WTC11 (cell line): ENCODE measurements around the gene PFN1. TPM values are rescaled to one million over a fixed set of nuclear protein-coding genes. Genes with fewer than 3 reads are reported as not detected.
A peak's percentile ranks its signal among the peaks of the same experiment; 100 is the strongest.

Source experiments
- ATAC-seq: fragments of 200-7000 bp; cut with Tn5 transposase; 2 replicates; pipeline ENCODE4 v1.10.0; 2021; ENCODE audit warnings: mild to moderate bottlenecking, moderate library complexity
- CTCF ChIA-PET: fragments of 300-600 bp; sonication (Branson Sonifier 250); formaldehyde crosslinking; loops from one replicate; lab custom pipeline; 2021; ENCODE audit warnings: antibody characterized with exemption; lab: Charles Lee
- POLR2A ChIA-PET: fragments of 350-600 bp; sonication (Branson Sonifier 250); formaldehyde crosslinking; loops from one replicate; lab custom pipeline; 2021; ENCODE audit warnings: antibody characterized with exemption; lab: Charles Lee
- DNase-seq: peaks from one replicate; pipeline ENCODE4 v3.0.0; 2021; ENCODE audit warnings: low spot score
- H3K27ac Mint-ChIP-seq: 2 replicates; pipeline ENCODE4 v1.8.0; 2021; ENCODE audit warnings: mixed read lengths
- H3K27me3 Mint-ChIP-seq: 2 replicates; pipeline ENCODE4 v1.8.0; 2021; ENCODE audit warnings: low read depth, mild to moderate bottlenecking, moderate library complexity, mixed read lengths
- H3K36me3 Mint-ChIP-seq: 2 replicates; pipeline ENCODE4 v1.8.0; 2021; ENCODE audit warnings: mixed read lengths
- H3K4me1 Mint-ChIP-seq: 2 replicates; pipeline ENCODE4 v1.8.0; 2022; ENCODE audit warnings: mixed read lengths
- H3K4me3 Mint-ChIP-seq: 2 replicates; pipeline ENCODE4 v1.8.0; 2021; ENCODE audit warnings: mild to moderate bottlenecking, moderate library complexity, mixed read lengths
- H3K9me3 Mint-ChIP-seq: 2 replicates; pipeline ENCODE4 v1.8.0; 2021; ENCODE audit warnings: mixed read lengths
- AR ChIP-seq: fragments of 250-450 bp; sonication (Bioruptor Pico); IDR thresholded peaks from 2 replicates; pipeline ENCODE4 v1.9.0; 2021; ENCODE audit warnings: mild to moderate bottlenecking
- ELF4 ChIP-seq: sonication (generic); formaldehyde crosslinking; IDR thresholded peaks from 2 replicates; pipeline ENCODE4 v1.8.1; 2022; ENCODE audit warnings: low read depth, mild to moderate bottlenecking, moderate library complexity, missing genetic modification reagents
- ESRRA ChIP-seq: sonication (generic); formaldehyde crosslinking; IDR thresholded peaks from 2 replicates; pipeline ENCODE4 v1.8.1; 2022; ENCODE audit warnings: mild to moderate bottlenecking, missing genetic modification reagents, borderline replicate concordance
- IRF2 ChIP-seq: sonication (generic); formaldehyde crosslinking; IDR thresholded peaks from 2 replicates; pipeline ENCODE4 v1.8.0; 2022; ENCODE audit warnings: low read depth, missing genetic modification reagents, borderline replicate concordance
- NFYB ChIP-seq: sonication (generic); formaldehyde crosslinking; conservative IDR thresholded peaks from 2 replicates; pipeline ENCODE4 v1.8.0; 2022; ENCODE audit warnings: low read depth, missing genetic modification reagents
- NR2C2 ChIP-seq: sonication (generic); formaldehyde crosslinking; IDR thresholded peaks from 2 replicates; pipeline ENCODE4 v1.8.0; 2022; ENCODE audit warnings: mild to moderate bottlenecking, missing genetic modification reagents
- SOX15 ChIP-seq: fragments of 250-450 bp; sonication (Bioruptor Pico); IDR thresholded peaks from 2 replicates; pipeline ENCODE4 v1.9.0; 2021; ENCODE audit warnings: mild to moderate bottlenecking
- ZBTB21 ChIP-seq: sonication (generic); formaldehyde crosslinking; IDR thresholded peaks from 2 replicates; pipeline ENCODE4 v1.8.1; 2023; ENCODE audit warnings: mild to moderate bottlenecking, missing genetic modification reagents, borderline replicate concordance
- ZNF232 ChIP-seq: sonication (generic); formaldehyde crosslinking; IDR thresholded peaks from 2 replicates; pipeline ENCODE4 v1.8.0; 2022; ENCODE audit warnings: mild to moderate bottlenecking, missing genetic modification reagents
- microRNA-seq: library from miRNA; unstranded; fragments of <30 nt; microRNA quantifications from one replicate; pipeline ENCODE4 v1.2.0, GENCODE V29; 2022; ENCODE audit warnings: borderline number of aligned reads
- total RNA-seq: library from RNA; stranded (reverse); gene quantifications from 3 replicates; pipeline ENCODE4 v1.2.3, GENCODE V29; 2021
- TF ChIP-seq, protein P1 (sequence below): sonication (generic); formaldehyde crosslinking; IDR thresholded peaks from 2 replicates; pipeline ENCODE4 v1.8.1; 2023; ENCODE audit warnings: mild to moderate bottlenecking, missing genetic modification reagents, moderate library complexity
- TF ChIP-seq, protein P2 (sequence below): sonication (generic); formaldehyde crosslinking; IDR thresholded peaks from 2 replicates; pipeline ENCODE4 v1.8.0; 2023; ENCODE audit warnings: mild to moderate bottlenecking, missing genetic modification reagents

The PFN1 gene
- total RNA-seq, 1 experiment from 2014 or later: 1,289 TPM

DNA sequence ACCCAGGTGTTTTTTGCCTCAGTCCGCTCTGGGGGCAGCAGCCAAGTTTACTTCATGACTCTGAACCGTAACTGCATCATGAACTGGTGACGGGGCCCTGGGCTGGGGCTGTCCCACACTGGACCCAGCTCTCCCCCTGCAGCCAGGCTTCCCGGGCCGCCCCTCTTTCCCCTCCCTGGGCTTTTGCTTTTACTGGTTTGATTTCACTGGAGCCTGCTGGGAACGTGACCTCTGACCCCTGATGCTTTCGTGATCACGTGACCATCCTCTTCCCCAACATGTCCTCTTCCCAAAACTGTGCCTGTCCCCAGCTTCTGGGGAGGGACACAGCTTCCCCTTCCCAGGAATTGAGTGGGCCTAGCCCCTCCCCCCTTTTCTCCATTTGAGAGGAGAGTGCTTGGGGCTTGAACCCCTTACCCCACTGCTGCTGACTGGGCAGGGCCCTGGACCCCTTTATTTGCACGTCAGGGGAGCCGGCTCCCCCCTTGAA is 51.1 kb downstream of the PFN1 start:
- DNase-seq (no peak), ATAC-seq (no peak)
- POLR2A ChIA-PET: interaction anchor here (0.6 to 0.7 kb wide), 2 partner anchors 69 to 1363 kb away, joined by 3 to 4 read pairs; no protein-coding TSS in a partner anchor
- peaks cover 10% of the 10 kb centered on the region; the same call in 1 of the 2 replicates for H3K4me1 Mint-ChIP-seq
- TF ChIP-seq, protein P1, sequence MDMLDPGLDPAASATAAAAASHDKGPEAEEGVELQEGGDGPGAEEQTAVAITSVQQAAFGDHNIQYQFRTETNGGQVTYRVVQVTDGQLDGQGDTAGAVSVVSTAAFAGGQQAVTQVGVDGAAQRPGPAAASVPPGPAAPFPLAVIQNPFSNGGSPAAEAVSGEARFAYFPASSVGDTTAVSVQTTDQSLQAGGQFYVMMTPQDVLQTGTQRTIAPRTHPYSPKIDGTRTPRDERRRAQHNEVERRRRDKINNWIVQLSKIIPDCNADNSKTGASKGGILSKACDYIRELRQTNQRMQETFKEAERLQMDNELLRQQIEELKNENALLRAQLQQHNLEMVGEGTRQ (CRISPR knock-in tag): peak; percentile 66
- TF ChIP-seq NR2C2 (CRISPR knock-in tag) (peak; percentile 29; the same call in 1 of the 2 replicates), SOX15 (no peak)
- no peak overlapping the region for H3K27ac Mint-ChIP-seq
- H3K9me3 Mint-ChIP-seq: no peaks in the 10 kb centered on the region
- H3K4me3 Mint-ChIP-seq: no peak overlapping the region
- H3K36me3 Mint-ChIP-seq: peaks cover 11% of the 10 kb centered on the region; the same call in 1 of the 2 replicates
- H3K27me3 Mint-ChIP-seq: peaks cover 5% of the 10 kb centered on the region
- CTCF ChIA-PET: interaction anchor here (0.6 to 1.5 kb wide), 4 partner anchors 12 to 108 kb away, joined by 3 to 9 read pairs (median 4); no protein-coding TSS in a partner anchor

- POLR2A ChIA-PET: interaction anchor here (0.6 kb wide), 1 partner anchor 70 kb away, joined by 3 read pairs; no protein-coding TSS in a partner anchor
- H3K36me3 Mint-ChIP-seq: peaks cover 11% of the 10 kb centered on the region; the same call in 1 of the 2 replicates
- TF ChIP-seq ESRRA (CRISPR knock-in tag): peak; percentile 61; the same call in 1 of the 2 replicates
- TF ChIP-seq, protein P2, sequence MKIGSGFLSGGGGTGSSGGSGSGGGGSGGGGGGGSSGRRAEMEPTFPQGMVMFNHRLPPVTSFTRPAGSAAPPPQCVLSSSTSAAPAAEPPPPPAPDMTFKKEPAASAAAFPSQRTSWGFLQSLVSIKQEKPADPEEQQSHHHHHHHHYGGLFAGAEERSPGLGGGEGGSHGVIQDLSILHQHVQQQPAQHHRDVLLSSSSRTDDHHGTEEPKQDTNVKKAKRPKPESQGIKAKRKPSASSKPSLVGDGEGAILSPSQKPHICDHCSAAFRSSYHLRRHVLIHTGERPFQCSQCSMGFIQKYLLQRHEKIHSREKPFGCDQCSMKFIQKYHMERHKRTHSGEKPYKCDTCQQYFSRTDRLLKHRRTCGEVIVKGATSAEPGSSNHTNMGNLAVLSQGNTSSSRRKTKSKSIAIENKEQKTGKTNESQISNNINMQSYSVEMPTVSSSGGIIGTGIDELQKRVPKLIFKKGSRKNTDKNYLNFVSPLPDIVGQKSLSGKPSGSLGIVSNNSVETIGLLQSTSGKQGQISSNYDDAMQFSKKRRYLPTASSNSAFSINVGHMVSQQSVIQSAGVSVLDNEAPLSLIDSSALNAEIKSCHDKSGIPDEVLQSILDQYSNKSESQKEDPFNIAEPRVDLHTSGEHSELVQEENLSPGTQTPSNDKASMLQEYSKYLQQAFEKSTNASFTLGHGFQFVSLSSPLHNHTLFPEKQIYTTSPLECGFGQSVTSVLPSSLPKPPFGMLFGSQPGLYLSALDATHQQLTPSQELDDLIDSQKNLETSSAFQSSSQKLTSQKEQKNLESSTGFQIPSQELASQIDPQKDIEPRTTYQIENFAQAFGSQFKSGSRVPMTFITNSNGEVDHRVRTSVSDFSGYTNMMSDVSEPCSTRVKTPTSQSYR (CRISPR knock-in tag): no peak
- H3K4me1 Mint-ChIP-seq: peaks cover 10% of the 10 kb centered on the region; the same call in 1 of the 2 replicates
- ATAC-seq (no peak), DNase-seq (no peak)
- CTCF ChIA-PET: interaction anchor here (0.8 to 1.5 kb wide), 5 partner anchors 13 to 107 kb away, joined by 3 to 9 read pairs (median 4); partner anchors contain the start of gene SPAG7
- no peak overlapping the region for H3K27ac Mint-ChIP-seq
- H3K4me3 Mint-ChIP-seq: no peak overlapping the region
- H3K9me3 Mint-ChIP-seq: no peaks in the 10 kb centered on the region
- peaks cover 5% of the 10 kb centered on the region for H3K27me3 Mint-ChIP-seq
Measured at GRCh38 chr17:4896332-4897197, 51.8 kb downstream of the PFN1 start.

DNA sequence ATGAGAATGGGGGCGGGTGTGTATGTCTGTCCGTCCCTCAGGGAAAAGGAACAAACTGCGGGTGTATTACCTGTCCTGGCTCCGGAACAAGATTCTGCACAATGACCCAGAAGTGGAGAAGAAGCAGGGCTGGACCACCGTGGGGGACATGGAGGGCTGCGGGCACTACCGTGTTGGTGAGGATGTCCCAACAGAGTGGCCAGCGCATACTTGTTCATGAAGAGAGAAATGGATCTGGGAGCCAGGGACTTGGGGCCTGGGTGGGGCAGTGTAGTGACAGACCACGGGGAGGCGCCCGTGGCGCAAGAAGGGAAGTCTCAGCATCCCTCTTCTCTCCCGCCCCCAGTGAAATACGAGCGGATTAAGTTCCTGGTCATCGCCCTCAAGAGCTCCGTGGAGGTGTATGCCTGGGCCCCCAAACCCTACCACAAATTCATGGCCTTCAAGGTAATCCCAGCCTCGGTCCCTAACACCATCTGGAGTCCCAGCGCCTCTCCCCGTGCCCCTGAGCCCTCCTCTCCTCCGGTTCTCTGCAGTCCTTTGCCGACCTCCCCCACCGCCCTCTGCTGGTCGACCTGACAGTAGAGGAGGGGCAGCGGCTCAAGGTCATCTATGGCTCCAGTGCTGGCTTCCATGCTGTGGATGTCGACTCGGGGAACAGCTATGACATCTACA is 52.5 kb downstream of the PFN1 start:
- TF ChIP-seq ELF4 (CRISPR knock-in tag) (no peak), ZBTB21 (CRISPR knock-in tag) (no peak), AR (no peak), NFYB (no peak), ZNF232 (CRISPR knock-in tag) (no peak), IRF2 (CRISPR knock-in tag) (no peak)
- ChIA-PET POLR2A (no interaction called here), CTCF (interaction anchor here (0.7 to 1.5 kb wide), 6 partner anchors 13 to 186 kb away, joined by 3 to 9 read pairs (median 4); partner anchors contain the start of genes ARRB2 and SPAG7)
- peak; percentile 78 for DNase-seq
- Mint-ChIP-seq H3K36me3 (peaks cover 11% of the 10 kb centered on the region; the same call in 1 of the 2 replicates), H3K4me1 (peaks cover 9% of the 10 kb centered on the region; the same call in 1 of the 2 replicates), H3K27me3 (peaks cover 5% of the 10 kb centered on the region), H3K27ac (no peak overlapping the region), H3K9me3 (no peaks in the 10 kb centered on the region), H3K4me3 (no peak overlapping the region)
- peak; percentile 38 for ATAC-seq

Small RNAs within 50 kb of the gene (microRNA-seq; reads per million reads assigned to microRNA genes)
- not detected for gene MIR6864
- gene MIR6865: not detected

Other genes starting within 250 kb of the PFN1 start
- gene PELP1, start 244.4 kb downstream of the PFN1 start, total RNA-seq: 177 to 218 TPM (median 178 TPM) in 3 replicates
- 79.7 to 87.8 TPM (median 81.0 TPM) in 3 replicates for gene ARRB2, start 237.9 kb downstream of the PFN1 start, total RNA-seq
- gene MED11, start 217.1 kb downstream of the PFN1 start, total RNA-seq: 18.6 to 21.3 TPM (median 21.2 TPM) in 3 replicates
- 0.39 to 0.71 TPM (median 0.63 TPM) in 3 replicates for gene ZMYND15, start 208.7 kb downstream of the PFN1 start, total RNA-seq
- 3.2 to 3.8 TPM (median 3.5 TPM) in 3 replicates for gene CXCL16, start 208.6 kb downstream of the PFN1 start, total RNA-seq
- not detected in 3 replicates for gene TM4SF5, start 176.6 kb downstream of the PFN1 start, total RNA-seq
- gene VMO1, start 162.2 kb downstream of the PFN1 start, total RNA-seq: 1.2 to 2.1 TPM (median 1.7 TPM) in 3 replicates
- 0.41 to 0.44 TPM in 2 of 3 replicates, not detected in the other for gene GLTPD2, start 159.6 kb downstream of the PFN1 start, total RNA-seq
- gene PSMB6, start 152.4 kb downstream of the PFN1 start, total RNA-seq: 294 to 305 TPM (median 296 TPM) in 3 replicates
- gene PLD2, start 141.4 kb downstream of the PFN1 start, total RNA-seq: 51.3 to 64.9 TPM (median 52.1 TPM) in 3 replicates
- 92.1 to 105 TPM (median 96.2 TPM) in 3 replicates for gene MINK1, start 115.2 kb downstream of the PFN1 start, total RNA-seq
- 8.2 to 8.7 TPM (median 8.7 TPM) in 3 replicates for gene C17orf107, start 49.0 kb downstream of the PFN1 start, total RNA-seq
- gene CHRNE, start 45.4 kb downstream of the PFN1 start, total RNA-seq: 0.64 to 0.78 TPM (median 0.70 TPM) in 3 replicates
- not detected in 3 replicates for gene GP1BA, start 16.3 kb downstream of the PFN1 start, total RNA-seq
- 73.7 to 83.3 TPM (median 76.8 TPM) in 3 replicates for gene SLC25A11, start 8.5 kb downstream of the PFN1 start, total RNA-seq
- gene RNF167, start 8.3 kb downstream of the PFN1 start, total RNA-seq: 121 to 143 TPM (median 122 TPM) in 3 replicates
- gene ENO3, start 2.6 kb upstream of the PFN1 start, total RNA-seq: 30.9 to 40.3 TPM (median 37.7 TPM) in 3 replicates
- 97.3 to 103 TPM (median 101 TPM) in 3 replicates for gene SPAG7, start 19.3 kb upstream of the PFN1 start, total RNA-seq
- gene CAMTA2, start 39.1 kb upstream of the PFN1 start, total RNA-seq: 9.2 to 14.2 TPM (median 12.3 TPM) in 3 replicates
- 0.61 to 1.1 TPM (median 1.1 TPM) in 3 replicates for gene INCA1, start 49.0 kb upstream of the PFN1 start, total RNA-seq
- gene KIF1C, start 49.4 kb upstream of the PFN1 start, total RNA-seq: 112 to 130 TPM (median 115 TPM) in 3 replicates
- 0.78 to 1.1 TPM (median 0.99 TPM) in 3 replicates for gene SLC52A1, start 86.9 kb upstream of the PFN1 start, total RNA-seq
- 0.39 to 0.71 TPM (median 0.66 TPM) in 3 replicates for gene ZFP3, start 129.9 kb upstream of the PFN1 start, total RNA-seq
- gene ZNF232, start 163.3 kb upstream of the PFN1 start, total RNA-seq: 19.2 to 23.1 TPM (median 21.7 TPM) in 3 replicates
- 0.20 to 0.25 TPM (median 0.23 TPM) in 3 replicates for gene USP6, start 167.5 kb upstream of the PFN1 start, total RNA-seq
- gene ZNF594, start 243.3 kb upstream of the PFN1 start, total RNA-seq: 9.5 to 11.6 TPM (median 10.1 TPM) in 3 replicates